ENCODE measurements around the gene ARRB2. TPM values are rescaled to one million over a fixed set of nuclear protein-coding genes. Genes with fewer than 3 reads are reported as not detected.

The ARRB2 gene
- total RNA-seq, 1 experiment from 2014 or later = 75.3 TPM

DNA sequence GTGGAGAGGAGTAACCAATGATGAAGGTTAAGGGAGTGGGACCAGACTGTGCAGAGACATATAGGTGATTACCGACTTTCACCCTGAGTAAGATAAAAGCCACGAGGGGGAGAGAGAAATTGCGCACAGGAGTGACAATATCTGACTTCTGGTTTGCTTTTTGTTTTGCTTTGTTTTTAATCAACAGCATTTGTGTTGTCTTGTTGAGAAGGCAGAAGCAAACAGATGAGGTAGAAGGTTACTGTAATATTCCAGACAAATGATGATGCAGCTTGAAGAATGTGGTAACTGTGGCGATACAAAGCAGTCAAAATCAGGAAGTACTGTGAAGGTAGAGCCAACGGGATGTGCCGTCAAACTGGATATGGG, 14.0 kb upstream of the ARRB2 start:
- Histone ChIP-seq H3K79me1 (ENCODE audit: insufficient read depth, low read depth, low read length, poor library complexity, severe bottlenecking) (peaks cover 17% of the 10 kb centered on the region), H2BK12ac (ENCODE audit: insufficient read length, low read depth, low read length) (no peak overlapping the region), H3K27ac (ENCODE audit: insufficient read length, low read depth, low read length) (no peak overlapping the region), H3T11ph (ENCODE audit: low read length) (no peak overlapping the region), H4K8ac (replicated peaks; ENCODE audit: insufficient read length, low read depth, low read length) (no peak overlapping the region), H4K91ac (ENCODE audit: insufficient read length, low read depth, low read length) (no peak overlapping the region), H2BK15ac (ENCODE audit: low read depth, low read length) (no peak overlapping the region), H4K5ac (ENCODE audit: insufficient read length, low read depth, low read length) (no peak overlapping the region), H3K4ac (ENCODE audit: low read depth, low read length) (no peak overlapping the region), H2AK5ac (ENCODE audit: insufficient read length, low read length) (no peak overlapping the region), H3K56ac (ENCODE audit: insufficient read length, low read depth, low read length) (no peak overlapping the region), H2BK120ac (ENCODE audit: low read depth, low read length, poor library complexity, severe bottlenecking) (peak overlapping the region; percentile 61), H2BK5ac (ENCODE audit: insufficient read length, low read length) (no peak overlapping the region), H3K9me3 (ENCODE audit: control insufficient read depth, low read depth, low read length) (no peaks in the 10 kb centered on the region), H3K23ac (ENCODE audit: insufficient read length, low read depth, low read length) (no peak overlapping the region), H3K18ac (ENCODE audit: insufficient read length, low read depth, low read length) (no peak overlapping the region), H3K79me2 (ENCODE audit: insufficient read depth, low read length) (peaks cover 28% of the 10 kb centered on the region; the same call in 1 of the 2 replicates), H3K27me3 (ENCODE audit: insufficient read depth, low read length) (no peaks in the 10 kb centered on the region), H3K14ac (ENCODE audit: insufficient read depth, low read length) (no peak overlapping the region), H3K4me1 (ENCODE audit: insufficient read depth, low read length) (no peaks in the 10 kb centered on the region), H4K20me1 (ENCODE audit: control insufficient read depth, insufficient read depth, insufficient read length) (no peaks in the 10 kb centered on the region), H3K23me2 (ENCODE audit: insufficient read length, low read depth, low read length, poor library complexity, severe bottlenecking) (no peaks in the 10 kb centered on the region), H3K9ac (ENCODE audit: extremely low read depth, insufficient read length, low read length) (no peak overlapping the region), H2AFZ (ENCODE audit: low read length) (no peak overlapping the region), H2BK20ac (ENCODE audit: low read depth, low read length, poor library complexity, severe bottlenecking) (no peak overlapping the region), H3K4me2 (ENCODE audit: insufficient read depth, insufficient read length, low read length) (no peak overlapping the region)
- H3K4me1 Mint-ChIP-seq = peaks cover 0 to 1% of the 10 kb centered on the region in 2 experiments; a peak in 1 of 4 replicates
- H3K4me3 Mint-ChIP-seq = no peak overlapping the region
- H3K36me3 Mint-ChIP-seq (ENCODE audit: insufficient read depth in 1 of 3, low read depth in 3 of 3) = peaks cover 15 to 45% (median 40%) of the 10 kb centered on the region in 3 experiments; a peak in 6 of 7 replicates
- no CpG with 5 or more reads among the region's 6 CpGs for WGBS (ENCODE audit: extremely low coverage, insufficient read length, low lambda C conversion rate)
- H3K9me3 Mint-ChIP-seq = no peaks in the 10 kb centered on the region
- H3K27me3 Mint-ChIP-seq (ENCODE audit: low read depth) = no peaks in the 10 kb centered on the region
- TF ChIP-seq, protein P1, sequence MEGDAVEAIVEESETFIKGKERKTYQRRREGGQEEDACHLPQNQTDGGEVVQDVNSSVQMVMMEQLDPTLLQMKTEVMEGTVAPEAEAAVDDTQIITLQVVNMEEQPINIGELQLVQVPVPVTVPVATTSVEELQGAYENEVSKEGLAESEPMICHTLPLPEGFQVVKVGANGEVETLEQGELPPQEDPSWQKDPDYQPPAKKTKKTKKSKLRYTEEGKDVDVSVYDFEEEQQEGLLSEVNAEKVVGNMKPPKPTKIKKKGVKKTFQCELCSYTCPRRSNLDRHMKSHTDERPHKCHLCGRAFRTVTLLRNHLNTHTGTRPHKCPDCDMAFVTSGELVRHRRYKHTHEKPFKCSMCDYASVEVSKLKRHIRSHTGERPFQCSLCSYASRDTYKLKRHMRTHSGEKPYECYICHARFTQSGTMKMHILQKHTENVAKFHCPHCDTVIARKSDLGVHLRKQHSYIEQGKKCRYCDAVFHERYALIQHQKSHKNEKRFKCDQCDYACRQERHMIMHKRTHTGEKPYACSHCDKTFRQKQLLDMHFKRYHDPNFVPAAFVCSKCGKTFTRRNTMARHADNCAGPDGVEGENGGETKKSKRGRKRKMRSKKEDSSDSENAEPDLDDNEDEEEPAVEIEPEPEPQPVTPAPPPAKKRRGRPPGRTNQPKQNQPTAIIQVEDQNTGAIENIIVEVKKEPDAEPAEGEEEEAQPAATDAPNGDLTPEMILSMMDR (conservative IDR thresholded peaks at IDR 0.05) = no peak
- DNase-seq = no peak
- no peak overlapping the region; a peak in 1 of 7 replicates for H3K27ac Mint-ChIP-seq
